Fibroblast of skin of right biceps (primary cell): ENCODE results near the gene MAN1B1.
A peak's percentile ranks its signal among the peaks of the same experiment; 100 is the strongest.
"Not testable (repeated sequence)": the region's sequence is repeated elsewhere in the genome, so short reads cannot be mapped to it uniquely, and the experiment has no call there.

Experiments used
- DNase-seq: peaks from one replicate; pipeline ENCODE4 v3.0.0-alpha.2; 2013

MAN1B1 gene

DNA sequence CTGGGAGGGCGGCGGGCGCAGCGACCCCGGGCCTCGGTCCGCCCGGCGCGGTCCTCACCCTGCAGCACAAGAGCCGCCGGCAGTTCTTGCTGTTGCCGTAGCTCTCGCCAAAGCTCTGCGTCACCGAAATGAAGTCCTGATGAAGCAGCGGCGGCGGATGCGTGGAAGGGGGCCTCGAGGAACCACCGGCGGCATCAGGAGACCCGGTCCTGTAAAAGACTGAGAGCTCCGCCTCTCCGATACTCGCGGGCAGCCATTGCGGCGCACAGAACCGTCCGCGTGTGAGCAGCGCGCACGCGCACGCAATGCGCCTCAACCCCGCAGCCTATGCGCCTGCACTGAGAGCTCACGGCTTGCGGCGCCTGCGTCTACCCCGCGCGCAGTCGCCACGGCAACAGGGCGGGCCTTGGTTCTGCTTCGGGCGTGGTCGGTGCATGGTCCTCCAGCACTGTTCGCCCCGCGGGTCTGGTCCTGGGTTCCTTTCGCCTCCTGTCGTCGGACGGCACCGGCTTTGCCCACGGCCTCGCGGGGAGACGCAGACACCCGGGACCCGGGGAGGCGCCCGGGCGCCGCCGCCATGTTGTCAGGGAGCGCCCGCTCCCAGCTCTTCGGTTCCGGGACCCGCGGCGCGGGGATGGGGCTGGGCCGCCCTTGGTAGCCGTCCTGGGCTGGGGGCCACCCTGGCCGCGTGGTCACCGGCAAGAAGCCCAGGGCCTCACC is 42.8 kb downstream of the MAN1B1 start:
- DNase-seq, result peak; percentile 90

DNA sequence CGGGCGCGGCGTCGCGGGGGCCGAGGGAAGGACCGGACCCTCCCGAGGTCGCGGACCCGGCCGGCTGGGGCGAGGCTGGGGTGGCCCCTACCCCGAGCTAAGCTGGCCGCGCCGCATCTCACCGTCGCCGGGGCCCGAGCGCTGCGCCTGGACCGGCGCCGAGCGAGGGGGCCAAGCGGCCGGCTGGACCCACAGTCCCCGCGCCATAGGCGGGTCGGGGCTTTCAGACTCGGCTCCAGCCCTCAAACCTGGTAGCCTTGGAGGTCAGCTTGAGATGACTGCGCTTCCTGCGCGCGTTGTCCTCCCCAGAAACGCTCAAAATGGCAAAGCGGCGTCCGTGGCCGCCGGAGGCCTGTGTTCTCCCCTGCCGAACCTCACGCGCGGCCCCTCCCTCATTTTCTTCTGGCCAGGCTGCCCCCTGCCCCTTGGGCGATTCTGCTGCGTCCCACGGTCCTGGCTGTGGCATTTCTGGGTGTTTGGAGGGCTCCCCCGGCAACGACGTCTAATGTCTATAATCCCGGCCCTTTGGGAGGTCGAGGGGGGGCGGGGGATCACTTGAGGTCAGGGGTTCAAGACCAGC is 43.5 kb downstream of the MAN1B1 start:
- no peak for DNase-seq

DNA sequence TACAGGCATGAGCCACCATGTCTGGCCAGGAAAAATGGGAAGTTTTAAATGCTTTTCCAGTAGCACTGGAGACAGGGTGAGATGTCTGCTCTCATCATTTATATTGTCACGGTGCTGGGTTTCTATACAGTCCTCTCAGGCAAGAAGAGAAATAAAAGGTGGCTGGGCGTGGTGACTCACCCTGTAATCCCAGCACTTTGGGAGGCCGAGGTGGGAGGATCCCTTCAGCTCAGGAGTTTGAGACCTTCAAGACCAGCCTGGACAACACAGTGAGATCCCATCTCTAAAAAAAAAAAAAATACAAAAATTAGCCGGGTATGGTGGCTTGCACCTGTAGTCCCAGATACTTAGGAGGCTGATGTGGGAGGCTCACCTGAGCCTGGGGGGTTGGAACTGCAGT is 47.4 kb downstream of the MAN1B1 start:
- DNase-seq, result no peak

DNA sequence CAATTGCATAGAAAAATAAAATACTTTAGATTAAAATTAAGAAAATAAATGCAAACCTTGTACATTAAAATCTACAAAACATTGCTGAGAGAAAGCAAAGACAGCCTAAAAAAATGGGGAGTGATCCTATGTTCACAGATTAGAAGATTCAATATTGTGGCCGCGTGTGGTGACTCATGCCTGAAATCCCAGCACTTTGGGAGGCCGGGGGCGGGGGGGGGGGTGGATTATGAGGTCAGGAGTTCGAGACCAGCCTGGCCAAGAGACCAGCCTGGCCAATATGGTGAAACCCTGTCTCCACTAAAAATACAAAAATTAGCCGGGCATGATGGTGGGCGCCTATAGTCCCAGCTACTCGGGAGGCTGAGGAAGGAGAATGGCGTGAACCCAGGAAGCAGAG is 48.4 kb downstream of the MAN1B1 start:
- not testable (repeated sequence) for DNase-seq

DNA sequence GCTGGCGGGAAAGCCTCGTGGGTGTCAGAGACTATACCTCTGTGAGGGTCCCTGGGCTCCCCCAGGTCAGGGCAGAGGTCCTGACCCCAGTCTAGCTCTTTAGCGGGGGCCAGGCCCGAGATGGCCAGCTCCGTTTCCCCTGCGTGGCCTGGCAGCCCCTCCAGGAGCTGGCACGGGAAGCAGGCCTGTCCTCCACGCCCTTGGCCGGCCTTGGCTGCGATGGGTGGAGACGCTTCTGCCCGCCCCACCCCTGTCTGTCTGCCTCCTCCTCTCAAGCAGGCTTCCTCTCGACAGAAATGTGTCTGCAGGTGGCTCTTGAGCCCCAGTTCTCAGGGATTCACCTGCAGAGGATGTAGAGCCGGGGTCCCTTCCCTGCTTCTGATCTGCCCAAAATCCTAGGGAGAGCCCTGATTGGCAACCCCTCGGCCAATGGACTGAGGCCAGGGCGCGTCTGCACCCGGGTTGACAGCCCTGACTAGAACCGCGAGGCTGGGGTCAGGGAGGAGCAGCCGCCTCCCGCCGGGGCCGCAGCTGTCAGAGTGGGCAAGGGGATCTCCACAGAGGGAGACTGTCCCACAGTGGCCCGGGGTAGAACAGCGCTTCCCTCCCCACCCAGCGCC is 49.6 kb downstream of the MAN1B1 start:
- DNase-seq, result no peak

DNA sequence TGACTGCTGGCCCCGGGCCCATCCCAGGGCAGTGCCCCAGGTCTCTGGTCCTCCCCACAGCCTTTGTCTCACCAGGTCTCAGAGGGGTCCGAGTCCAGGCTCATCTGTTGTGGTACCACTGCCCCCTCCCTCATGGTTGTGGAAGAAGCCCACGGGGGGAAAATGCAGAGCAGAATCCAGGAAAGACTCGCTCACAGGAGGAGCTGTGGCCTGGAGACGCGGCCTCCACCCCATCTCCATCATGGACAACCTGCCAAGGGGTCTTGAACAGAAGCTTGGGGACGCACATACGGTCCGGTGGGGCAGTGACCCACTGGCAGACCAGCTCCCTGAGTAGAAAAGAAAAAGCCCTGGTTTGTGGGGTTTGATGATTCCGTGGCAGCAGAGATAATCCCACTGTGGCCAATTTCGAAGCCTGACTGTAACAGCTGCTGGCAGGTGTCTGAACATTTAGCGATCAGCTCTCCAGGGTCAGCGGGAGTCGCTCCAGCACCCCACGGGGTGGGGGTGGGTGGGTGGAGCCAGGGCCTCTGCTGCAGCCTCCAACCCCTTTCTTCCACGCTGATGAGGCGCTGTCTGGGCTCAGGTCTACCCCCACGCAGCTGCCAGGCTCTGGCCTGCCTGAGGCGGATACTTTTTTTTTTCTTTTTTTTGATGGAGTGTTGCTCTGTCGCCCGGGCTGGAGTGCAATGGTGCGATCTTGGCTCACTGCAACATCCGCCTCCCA is 50.3 kb downstream of the MAN1B1 start:
- no peak for DNase-seq

DNA sequence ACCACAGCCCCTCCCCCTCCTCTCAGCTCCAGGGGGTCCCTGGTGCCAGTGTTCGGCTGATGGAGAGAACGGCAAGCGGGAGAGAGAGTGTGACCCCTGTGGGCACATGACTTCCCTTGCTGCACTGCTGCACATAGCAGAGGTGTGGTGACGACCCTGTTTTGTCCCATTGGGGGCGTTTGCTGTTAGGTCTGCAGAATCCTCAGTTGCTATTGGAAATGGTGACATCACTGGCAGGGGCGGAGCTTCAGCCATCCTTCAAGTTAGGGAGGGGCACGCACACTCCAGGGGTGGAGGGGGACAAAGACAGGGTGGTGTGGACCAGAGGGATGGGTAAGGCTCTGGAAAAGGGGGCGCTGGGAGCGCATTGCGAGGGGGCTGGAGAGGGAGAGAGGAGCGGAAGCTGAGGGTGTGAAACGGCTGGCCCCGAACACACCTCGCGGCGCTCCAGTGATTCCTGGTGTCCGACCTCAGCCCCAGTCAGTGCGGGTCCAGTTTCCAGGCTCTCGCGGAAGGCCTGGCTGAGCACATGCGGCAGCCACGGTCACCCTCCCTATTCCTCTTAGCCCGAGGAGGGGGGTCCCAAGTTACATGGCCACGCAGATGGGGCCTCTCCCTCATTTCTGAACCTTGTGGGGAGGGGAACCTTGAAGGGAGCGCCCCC is 51.4 kb downstream of the MAN1B1 start:
- no peak for DNase-seq

DNA sequence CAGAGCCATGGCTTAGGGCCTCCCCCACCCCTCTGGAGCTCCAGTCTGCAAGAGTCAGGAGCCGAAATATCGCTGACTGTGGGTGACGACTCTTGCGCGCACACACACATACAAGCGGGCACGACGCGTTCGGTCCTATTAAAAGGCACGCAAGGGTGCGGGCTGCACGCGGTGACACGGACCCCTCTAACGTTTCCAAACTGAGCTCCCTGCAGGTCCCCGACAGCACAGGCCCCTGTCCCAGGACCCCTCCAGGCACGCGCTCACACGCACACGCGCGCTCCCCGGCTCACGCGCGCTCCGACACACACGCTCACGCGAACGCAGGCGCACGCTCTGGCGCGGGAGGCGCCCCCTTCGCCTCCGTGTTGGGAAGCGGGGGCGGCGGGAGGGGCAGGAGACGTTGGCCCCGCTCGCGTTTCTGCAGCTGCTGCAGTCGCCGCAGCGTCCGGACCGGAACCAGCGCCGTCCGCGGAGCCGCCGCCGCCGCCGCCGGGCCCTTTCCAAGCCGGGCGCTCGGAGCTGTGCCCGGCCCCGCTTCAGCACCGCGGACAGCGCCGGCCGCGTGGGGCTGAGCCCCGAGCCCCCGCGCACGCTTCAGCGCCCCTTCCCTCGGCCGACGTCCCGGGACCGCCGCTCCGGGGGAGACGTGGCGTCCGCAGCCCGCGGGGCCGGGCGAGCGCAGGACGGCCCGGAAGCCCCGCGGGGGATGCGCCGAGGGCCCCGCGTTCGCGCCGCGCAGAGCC is 52.1 kb downstream of the MAN1B1 start, which contains the start of gene GRIN1:
Gene GRIN1, plus strand, starts transcription at position 433 of the 746 bp plus-strand sequence. CDS start 333 bp downstream, outside the sequence.
- DNase-seq, result peak; percentile 28

DNA sequence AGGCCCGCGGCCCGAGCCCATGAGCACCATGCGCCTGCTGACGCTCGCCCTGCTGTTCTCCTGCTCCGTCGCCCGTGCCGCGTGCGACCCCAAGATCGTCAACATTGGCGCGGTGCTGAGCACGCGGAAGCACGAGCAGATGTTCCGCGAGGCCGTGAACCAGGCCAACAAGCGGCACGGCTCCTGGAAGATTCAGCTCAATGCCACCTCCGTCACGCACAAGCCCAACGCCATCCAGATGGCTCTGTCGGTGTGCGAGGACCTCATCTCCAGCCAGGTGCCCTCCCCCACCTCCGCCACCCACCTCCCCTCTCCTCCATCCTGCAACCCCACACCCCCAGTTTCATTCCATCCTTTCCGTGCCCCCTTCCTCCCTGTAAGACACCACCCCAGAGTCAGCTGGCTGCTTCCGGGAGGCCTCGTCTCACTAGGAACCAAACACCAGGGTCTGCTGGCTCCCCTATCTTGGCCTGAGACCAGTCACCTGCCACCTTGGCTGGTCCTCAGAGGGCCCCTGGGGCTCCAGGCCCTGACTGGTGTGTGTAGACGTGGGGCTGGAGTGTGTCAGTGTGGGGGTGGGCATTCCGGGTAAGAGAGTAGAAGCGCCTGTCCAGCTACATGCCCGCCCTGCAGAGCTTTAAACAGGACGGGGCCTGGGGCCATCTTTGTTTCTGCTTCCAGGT is 52.8 kb downstream of the MAN1B1 start:
- no peak for DNase-seq

DNA sequence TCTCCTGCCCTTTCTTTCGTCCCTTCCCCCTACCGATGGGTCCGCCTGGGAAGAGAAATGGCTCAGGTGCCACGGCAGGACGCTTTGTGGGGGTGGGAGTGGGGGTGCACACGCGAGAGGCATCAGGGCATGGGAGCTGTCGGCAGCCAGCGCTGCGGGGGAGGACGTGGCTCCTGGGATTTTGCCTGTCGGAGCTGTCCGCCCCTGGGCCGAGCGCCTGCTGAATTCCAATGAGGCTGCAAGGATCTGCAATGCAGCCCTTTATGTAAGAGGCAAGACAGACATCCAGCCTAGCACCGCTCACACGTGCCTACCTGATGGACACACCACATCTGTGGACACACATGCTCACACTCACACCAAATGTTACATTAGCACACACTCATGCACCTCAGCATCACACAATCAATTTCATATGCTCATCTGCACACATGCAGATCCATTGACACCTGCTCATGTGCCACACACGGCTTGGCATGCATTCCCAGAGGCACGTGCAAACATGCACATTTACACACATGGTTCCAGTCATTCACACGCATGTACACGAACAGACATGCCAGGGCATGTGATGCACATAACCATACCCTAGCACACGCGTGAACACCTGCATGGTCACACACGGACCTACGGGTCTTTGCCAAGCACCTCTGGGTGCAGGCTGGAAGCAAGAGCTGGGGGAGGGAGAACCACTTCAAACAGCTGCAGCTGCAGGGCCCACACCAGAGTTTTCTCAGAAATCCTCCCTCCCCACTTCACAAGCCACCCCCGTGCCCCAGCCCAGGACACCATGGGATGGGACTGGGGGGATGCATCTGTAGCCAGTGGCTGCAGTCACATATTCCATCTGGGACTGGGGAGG is 53.6 kb downstream of the MAN1B1 start:
- no peak for DNase-seq

DNA sequence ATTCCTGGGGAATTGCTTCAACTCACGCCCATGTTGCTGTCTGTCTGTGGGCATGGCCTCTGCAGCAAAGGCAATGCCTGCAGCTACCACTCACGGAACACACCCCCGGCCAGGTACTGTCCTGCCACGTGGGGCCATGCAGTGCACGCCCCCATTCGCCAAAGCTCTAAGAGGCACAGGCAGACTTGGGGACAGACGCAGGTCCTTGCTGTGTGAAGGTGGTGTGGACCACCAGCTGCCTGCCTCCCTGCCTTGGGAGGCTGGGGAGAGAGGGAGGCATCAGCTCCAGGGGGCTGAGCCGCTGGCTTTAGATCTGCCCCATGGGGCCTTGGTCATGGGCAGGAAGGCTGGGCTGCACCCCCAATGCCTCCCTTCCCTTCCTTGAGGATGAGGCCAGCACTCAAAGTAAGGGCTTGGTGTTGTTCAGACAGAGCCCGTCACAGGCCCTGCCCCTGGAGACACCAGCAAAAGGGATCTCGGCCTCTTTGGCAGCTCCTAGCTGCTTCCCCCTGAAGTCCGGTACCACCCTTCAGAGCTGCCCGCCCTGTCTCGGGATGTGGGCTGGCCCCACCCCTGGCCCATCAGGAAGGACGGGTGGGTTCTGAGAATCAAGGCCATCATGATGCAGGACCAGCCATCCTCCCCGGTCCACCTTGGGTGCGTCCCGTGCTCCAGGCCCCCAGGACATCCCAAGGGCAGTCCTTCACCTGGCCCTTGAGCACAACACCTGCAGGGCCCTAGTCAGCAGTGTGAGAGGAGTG is 54.4 kb downstream of the MAN1B1 start:
- DNase-seq, result no peak

DNA sequence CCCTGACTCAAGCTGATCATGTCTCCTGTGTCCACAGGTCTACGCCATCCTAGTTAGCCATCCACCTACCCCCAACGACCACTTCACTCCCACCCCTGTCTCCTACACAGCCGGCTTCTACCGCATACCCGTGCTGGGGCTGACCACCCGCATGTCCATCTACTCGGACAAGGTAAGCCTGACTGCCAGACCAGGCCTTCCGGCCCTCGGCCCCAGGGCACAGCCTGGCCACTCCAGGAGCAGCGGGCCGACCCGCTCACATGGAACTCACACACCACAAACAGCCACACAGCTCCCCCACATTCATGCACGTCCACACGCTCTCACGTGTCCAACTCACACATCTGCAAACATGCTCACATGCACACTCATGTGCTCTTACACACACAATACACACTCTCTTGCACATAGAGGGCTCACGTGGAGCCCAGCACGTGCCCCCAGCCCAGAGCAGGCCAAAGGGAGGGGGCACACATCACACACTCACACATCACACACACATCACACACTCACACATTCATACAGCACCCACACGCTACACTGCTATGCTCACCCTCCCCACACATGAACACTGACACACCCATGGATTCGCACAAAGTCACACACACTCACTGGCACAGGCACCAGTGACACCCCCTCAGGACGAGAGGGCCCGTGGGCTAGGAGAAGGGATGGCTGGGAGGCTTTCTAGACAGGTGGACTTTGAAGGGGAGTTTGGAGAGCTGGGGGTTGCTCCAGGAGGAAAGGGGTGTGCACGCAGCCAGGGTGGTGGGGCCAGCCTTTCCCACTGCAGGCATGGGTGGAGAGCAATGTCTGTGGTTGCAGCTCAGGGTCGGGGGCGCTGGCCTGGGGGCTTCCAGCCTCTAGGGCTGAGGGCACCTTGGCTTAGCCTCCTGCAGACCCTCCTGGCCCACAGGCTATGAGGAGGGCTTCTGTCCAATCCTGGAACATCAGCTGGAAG is 55.5 kb downstream of the MAN1B1 start:
- no peak for DNase-seq

DNA sequence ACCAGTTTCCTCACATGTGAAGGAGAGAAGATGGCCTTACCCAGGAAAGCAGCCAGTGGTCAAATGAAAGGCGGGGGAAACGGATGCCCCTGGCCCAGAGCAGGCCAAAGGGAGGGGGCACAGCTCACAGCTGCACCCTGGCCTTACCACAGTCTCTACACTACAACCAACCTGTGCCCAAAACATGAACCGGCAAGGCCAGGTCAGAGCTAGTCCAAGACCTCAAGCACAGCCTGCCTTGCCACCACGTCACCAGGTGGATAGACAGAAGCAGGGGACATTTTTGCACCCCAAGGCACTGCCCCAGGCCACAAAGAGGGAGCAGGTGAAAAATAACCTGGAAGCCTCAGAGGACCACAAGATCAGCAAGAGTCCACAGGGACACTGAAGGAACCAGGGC is 56.7 kb downstream of the MAN1B1 start:
- no peak for DNase-seq

DNA sequence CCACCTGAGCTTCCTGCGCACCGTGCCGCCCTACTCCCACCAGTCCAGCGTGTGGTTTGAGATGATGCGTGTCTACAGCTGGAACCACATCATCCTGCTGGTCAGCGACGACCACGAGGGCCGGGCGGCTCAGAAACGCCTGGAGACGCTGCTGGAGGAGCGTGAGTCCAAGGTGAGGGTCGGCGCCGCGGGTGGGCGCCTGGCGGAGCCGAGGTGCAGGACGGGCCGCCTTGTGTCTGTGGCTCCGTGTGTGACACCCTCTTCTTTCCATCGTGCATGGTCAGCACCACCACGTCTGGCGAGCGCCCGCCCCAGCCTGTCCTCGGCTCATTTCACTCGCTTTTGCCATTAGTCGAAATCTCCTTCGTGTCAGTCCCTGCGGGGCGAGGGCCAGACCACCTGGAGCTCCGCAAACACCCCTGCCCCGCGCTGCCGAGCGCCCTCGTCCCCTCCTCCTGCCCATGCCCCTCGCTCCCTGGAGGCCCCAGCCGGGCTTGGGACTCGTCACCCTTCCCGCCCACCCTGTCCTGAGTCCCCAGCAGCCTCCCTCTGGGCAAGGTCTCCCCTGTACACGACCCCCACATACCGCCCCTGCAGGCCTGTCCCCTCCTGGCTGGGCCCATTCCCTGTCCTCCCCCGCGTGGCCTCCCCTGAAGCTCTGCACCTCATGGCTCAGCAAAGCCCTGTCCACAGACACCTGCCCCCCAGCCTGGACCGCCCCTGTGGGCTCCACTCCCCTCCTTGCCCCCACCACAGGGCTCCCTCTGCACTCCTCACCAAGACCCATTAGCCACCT is 59.1 kb downstream of the MAN1B1 start:
- no peak for DNase-seq

DNA sequence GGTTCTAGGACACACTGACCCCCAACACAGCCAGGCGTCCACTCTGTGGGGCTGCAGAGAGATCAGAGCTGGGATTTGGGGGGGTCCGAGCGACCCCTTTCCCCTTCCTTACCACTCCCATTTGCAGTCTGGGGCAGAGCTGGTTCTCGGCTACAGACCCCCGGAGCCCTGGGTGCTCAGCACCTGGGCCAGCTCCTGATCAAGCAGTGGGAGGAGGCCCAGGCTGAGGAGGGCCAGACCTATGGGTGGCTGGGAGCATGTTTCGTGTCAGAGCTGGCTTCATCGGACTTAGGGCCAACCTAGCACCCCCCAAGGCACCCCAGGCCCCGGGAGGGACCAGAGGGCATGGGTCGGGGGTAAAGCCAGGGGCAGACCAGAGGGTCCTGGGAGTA is 59.7 kb downstream of the MAN1B1 start:
- no peak for DNase-seq

DNA sequence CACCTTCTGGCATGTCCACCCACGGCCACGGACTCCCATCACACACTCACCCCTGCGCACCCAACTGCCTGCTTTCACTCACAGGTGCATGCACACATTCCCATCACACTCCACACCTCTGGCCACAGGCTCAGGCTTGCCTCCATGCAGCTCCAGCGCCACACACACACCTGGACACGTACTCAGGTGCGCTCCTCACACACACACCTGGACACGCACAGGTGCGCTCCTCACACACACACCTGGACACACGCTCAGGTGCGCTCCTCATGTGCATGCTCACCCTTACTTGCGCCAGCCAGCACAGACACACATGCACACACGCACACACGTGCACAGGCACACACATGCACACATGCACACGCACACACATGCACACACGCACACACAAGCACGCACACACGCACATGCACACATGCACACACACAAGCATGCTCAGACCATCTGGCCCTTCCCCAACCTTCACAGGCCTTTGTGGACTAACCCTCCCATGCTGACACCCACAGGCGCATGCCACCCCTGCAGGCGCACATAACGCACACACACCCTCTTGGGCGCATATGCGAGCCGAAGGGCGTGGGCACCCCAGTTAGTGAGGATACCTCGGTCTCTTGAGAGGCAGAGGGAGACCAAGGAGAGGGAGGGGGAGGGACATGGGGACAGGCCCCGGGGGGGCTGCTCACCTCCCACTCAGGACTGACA is 60.5 kb downstream of the MAN1B1 start:
- no peak for DNase-seq

DNA sequence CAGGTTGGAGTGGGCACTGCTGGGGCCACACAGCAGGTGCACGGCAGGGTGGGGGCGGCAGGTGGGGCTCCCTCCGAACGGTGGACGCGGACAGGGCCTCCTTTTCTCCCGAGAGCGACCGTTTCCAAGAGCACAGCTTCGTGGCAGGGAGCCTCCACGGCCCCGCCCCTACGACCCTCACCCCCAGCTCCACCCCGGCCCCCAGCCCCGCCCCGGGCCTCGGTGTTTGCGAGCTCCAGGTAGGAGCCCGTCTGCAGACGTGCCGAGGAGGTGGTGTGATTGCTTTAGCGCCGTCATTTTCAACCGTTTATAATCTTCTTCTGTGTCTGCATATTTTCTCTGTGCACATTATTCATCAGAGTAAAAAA is 61.0 kb downstream of the MAN1B1 start:
- DNase-seq, result no peak
